Spleen (tissue), 11 donors: Measurements from ENCODE around the gene KATNA1. TPM values are rescaled to one million over a fixed set of nuclear protein-coding genes. Genes with fewer than 3 reads are reported as not detected.

ENCODE experiments used
- DNase-seq: peaks from one replicate; pipeline ENCODE4 v3.0.0-alpha.2; 2020
- H3K27ac ChIP-seq, 8 donors: fragments of 200-600 bp; sonication (generic) in 7 of 8; 1 replicate in 4 of 8; 2 replicates in 4 of 8; pipeline versions ENCODE4 v1.5.0 to v1.8.0; 2016 to 2021; ENCODE audit warnings: inconsistent platforms in 4 of 8, mild to moderate bottlenecking in 4 of 8, moderate library complexity in 1 of 8
- H3K27me3 ChIP-seq, 7 donors: fragments of 200-600 bp; sonication (generic) in 6 of 7; replicated peaks in 1 of 7; 1 replicate in 4 of 7; 2 replicates in 3 of 7; pipeline versions ENCODE4 v1.5.0 to v1.8.0; 2016 to 2021; ENCODE audit warnings: inconsistent platforms in 3 of 7, mild to moderate bottlenecking in 1 of 7
- H3K36me3 ChIP-seq, 6 donors: fragments of 200-600 bp; sonication (generic) in 5 of 6; 1 replicate in 4 of 6; 2 replicates in 2 of 6; pipeline versions ENCODE4 v1.5.0 to v1.8.0; 2016 to 2021; ENCODE audit warnings: inconsistent platforms in 2 of 6
- H3K4me1 ChIP-seq, 6 donors: fragments of 200-600 bp; sonication (generic) in 5 of 6; 1 replicate in 3 of 6; 2 replicates in 3 of 6; pipeline versions ENCODE4 v1.5.0 to v1.8.0; 2016 to 2021; ENCODE audit warnings: inconsistent platforms in 3 of 6
- H3K4me3 ChIP-seq, 8 donors: fragments of 200-600 bp; sonication (generic) in 7 of 8; 1 replicate in 4 of 8; 2 replicates in 4 of 8; pipeline versions ENCODE4 v1.5.0 to v1.8.0; 2016 to 2021; ENCODE audit warnings: inconsistent platforms in 4 of 8, mild to moderate bottlenecking in 4 of 8, moderate library complexity in 2 of 8
- H3K9me3 ChIP-seq, 8 donors: fragments of 200-600 bp; sonication (generic) in 7 of 8; 1 replicate in 4 of 8; 2 replicates in 4 of 8; pipeline versions ENCODE4 v1.5.0 to v1.8.0; 2016 to 2021; ENCODE audit warnings: inconsistent platforms in 4 of 8
- POLR2A ChIP-seq, 3 donors: fragments of 450-650 bp; IDR thresholded peaks; one replicate each; pipeline ENCODE4 v1.5.1; 2017; ENCODE audit warnings: antibody characterized with exemption in 3 of 3, mild to moderate bottlenecking in 1 of 3
- POLR2AphosphoS5 ChIP-seq, 3 donors: sonication (generic); formaldehyde crosslinking; IDR thresholded peaks; one replicate each; pipeline ENCODE4 v1.5.1; 2017; ENCODE audit warnings: antibody characterized with exemption in 3 of 3
- WGBS, 5 donors: extraction: QIAGEN DNeasy Blood & Tissue Kit in 3 of 5; methylation state at CpG; one replicate each; pipeline versions ENCODE4 v1.1.5 to v1.1.7; 2013 to 2018; 5-methylcytosine and 5-hydroxymethylcytosine counted together
- intact Hi-C: fragments of 100-400 bp; cut with DNase I; formaldehyde crosslinking; loops from one replicate; pipeline ENCODE4 v1.15.0; 2023; ENCODE audit warnings: low total_unique reads
- polyA plus RNA-seq, 3 donors: library from polyadenylated mRNA; stranded (reverse); fragments of 200-250 nt; gene quantifications; one replicate each; pipeline ENCODE4 v1.2.1, GENCODE V29; 2013
- total RNA-seq, 7 donors: library from RNA; depleted of rRNA in 3 of 7; stranded (reverse); fragments of >200 nt in 3 of 7; fragmentation: NEBNext Ultra II Directional in 4 of 7; extraction: Animal tissue kit (Norgen Biotek cat#: 25700) in 4 of 7; gene quantifications; one replicate each; pipeline versions ENCODE4 v1.1.0 to v1.2.1, GENCODE V29; 2016 to 2021
- TF ChIP-seq, protein P1 (sequence below), 11 experiments: fragments of 200-600 bp in 7 of 11; fragments of 450-650 bp in 4 of 11; sonication (generic) in 4 of 11; IDR thresholded peaks in 8 of 11; conservative IDR thresholded peaks in 3 of 11; 1 replicate in 7 of 11; 2 replicates in 4 of 11; pipeline versions ENCODE4 v1.4.0 to v1.8.0; 2016 to 2021; ENCODE audit warnings: antibody characterized with exemption in 11 of 11, inconsistent platforms in 4 of 11, mild to moderate bottlenecking in 1 of 11
- donor health status: healthy with polysubstance abuse.
- donor health status: DM: no; HTN: no; CAD: no; lungs with moderate emphysema.
- donor health status: DM: no; HTN: no; CAD: no.
- donor health status: Bipolar disorder and iron deficiency.
- donor health status: healthy.
- donor health status: DM: no; HTN: no; CAD: no.
- donor health status: DM: yes; HTN: yes; CAD: no.

The KATNA1 gene
- total and polyA plus RNA-seq, 10 donors, result 9.3 to 28.5 (median 15.7) TPM

DNA sequence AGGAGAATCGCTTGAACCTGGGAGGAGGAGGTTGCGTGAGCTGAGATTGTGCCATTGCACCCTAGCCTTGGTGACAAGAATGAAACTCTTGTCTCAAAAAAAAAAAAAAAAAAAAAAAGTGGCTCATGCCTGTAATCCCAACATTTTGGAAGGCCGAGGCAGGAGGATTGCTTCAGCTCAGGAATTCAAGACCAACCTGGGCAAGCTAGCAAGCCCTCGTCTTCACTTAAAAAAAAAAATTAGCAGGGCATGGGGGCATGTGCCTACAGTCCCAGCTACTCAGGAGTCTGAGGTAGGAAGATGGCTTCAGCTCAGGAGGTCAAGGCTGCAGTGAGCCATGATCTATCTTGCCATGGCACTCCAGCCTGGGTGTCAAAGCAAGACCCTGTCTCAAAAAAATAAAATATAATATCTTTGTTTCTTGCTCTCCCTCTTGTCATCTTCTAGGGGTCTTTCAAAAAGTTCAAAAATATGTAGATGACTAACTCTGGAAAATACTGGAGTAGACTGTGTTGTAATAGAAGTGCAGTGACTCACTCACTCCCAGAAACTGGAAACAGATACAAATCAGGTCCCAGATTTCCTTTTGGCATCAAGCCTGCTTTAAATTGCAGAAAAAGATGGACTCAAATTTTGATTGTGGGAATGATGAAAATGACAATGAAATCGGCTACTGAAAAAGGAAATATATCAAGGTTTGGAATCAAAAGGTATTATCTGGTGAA is 85.1 kb downstream of the KATNA1 start:
- H3K4me3 ChIP-seq, result no peak overlapping the region
- intact Hi-C loops, result loop anchor here (10.0 kb wide), 1 partner anchor 151 kb away; the partner anchor contains the start of gene LATS1
- H3K4me1 ChIP-seq, result peaks cover 9 to 31% (median 23%) of the 10 kb centered on the region in 6 donors
- no peak for TF ChIP-seq POLR2AphosphoS5 (IDR thresholded peaks at IDR 0.05)
- TF ChIP-seq, protein P1, sequence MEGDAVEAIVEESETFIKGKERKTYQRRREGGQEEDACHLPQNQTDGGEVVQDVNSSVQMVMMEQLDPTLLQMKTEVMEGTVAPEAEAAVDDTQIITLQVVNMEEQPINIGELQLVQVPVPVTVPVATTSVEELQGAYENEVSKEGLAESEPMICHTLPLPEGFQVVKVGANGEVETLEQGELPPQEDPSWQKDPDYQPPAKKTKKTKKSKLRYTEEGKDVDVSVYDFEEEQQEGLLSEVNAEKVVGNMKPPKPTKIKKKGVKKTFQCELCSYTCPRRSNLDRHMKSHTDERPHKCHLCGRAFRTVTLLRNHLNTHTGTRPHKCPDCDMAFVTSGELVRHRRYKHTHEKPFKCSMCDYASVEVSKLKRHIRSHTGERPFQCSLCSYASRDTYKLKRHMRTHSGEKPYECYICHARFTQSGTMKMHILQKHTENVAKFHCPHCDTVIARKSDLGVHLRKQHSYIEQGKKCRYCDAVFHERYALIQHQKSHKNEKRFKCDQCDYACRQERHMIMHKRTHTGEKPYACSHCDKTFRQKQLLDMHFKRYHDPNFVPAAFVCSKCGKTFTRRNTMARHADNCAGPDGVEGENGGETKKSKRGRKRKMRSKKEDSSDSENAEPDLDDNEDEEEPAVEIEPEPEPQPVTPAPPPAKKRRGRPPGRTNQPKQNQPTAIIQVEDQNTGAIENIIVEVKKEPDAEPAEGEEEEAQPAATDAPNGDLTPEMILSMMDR (IDR thresholded peaks at IDR 0.05 in 8 of 11, conservative IDR thresholded peaks at IDR 0.05 in 3 of 11), result no peak
- no peak for TF ChIP-seq POLR2A (IDR thresholded peaks at IDR 0.05)
- H3K36me3 ChIP-seq, result no peaks in the 10 kb centered on the region
- DNase-seq, result no peak
- whole genome bisulfite sequencing, 5 donors, result 84 to 93% (median 90%) methylated on average over 5 of the region's 5 CpGs
- H3K9me3 ChIP-seq, result no peaks in the 10 kb centered on the region
- H3K27ac ChIP-seq, result no peak overlapping the region
- no peaks in the 10 kb centered on the region for H3K27me3 ChIP-seq

DNA sequence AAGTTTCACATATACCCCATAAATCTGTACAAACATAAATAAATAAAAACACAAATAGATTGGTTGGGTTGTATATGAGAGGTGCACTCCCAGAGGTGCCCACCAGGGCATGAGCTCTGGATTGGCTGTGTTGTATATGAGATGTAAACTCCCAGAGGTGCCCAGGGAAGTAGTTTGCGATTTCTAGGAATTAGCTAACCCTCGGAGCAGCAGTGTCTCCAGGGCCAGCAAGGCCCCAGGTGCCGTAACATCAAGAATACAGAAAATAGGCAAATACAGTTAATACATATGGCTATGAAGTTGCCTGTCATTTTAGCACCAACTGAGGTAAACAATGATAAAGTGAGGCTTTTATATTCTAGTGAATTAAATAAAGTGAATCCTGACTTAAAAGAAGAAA is 87.8 kb downstream of the KATNA1 start:
- intact Hi-C loops, result loop anchor here (10.0 kb wide), 1 partner anchor 154 kb away; the partner anchor contains the start of gene LATS1
- 49 to 73% (median 69%) methylated on average over 3 of the region's 3 CpGs for WGBS, 5 donors

DNA sequence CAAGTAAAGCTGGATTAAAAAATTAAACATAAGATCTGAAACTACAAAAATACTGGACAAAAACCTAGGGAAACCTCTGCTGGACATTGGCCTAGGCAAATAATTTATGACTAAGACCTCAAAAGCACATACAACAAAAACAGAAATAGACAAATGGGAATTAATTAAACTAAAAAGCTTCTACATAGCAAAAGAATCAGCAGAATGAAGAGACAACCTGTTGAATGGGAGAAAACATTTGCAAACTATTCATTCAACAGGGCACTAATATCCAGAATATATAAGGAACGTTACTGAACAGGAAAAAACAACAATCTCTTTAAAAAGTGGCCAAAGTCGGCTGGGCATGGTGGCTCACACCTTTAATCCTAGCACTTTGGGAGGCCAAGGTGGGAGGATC is 89.1 kb downstream of the KATNA1 start:
- Histone ChIP-seq H3K27me3 (peaks cover 0 to 8% (median 0%) of the 10 kb centered on the region in 7 donors), H3K27ac (no peak overlapping the region), H3K4me3 (no peak overlapping the region), H3K4me1 (peaks cover 0 to 2% (median 0%) of the 10 kb centered on the region in 6 donors), H3K9me3 (no peaks in the 10 kb centered on the region), H3K36me3 (no peaks in the 10 kb centered on the region)
- intact Hi-C loops, result no loop called here
- WGBS, 5 donors, result 45 to 92% (median 75%) methylated on average over 2 of the region's 2 CpGs
- TF ChIP-seq, protein P1 (IDR thresholded peaks at IDR 0.05 in 8 of 11, conservative IDR thresholded peaks at IDR 0.05 in 3 of 11), result no peak
- TF ChIP-seq POLR2A (IDR thresholded peaks at IDR 0.05), result no peak
- no peak for TF ChIP-seq POLR2AphosphoS5 (IDR thresholded peaks at IDR 0.05)
- no peak for DNase-seq

More for the DNA sequence above, 87.8 kb downstream of the KATNA1 start:
- Histone ChIP-seq H3K27me3 (no peaks in the 10 kb centered on the region), H3K4me1 (peaks cover 0 to 16% (median 7%) of the 10 kb centered on the region in 6 donors), H3K36me3 (no peaks in the 10 kb centered on the region), H3K9me3 (no peaks in the 10 kb centered on the region), H3K27ac (no peak overlapping the region), H3K4me3 (no peak overlapping the region)
- TF ChIP-seq POLR2A (IDR thresholded peaks at IDR 0.05), result no peak
- no peak for TF ChIP-seq POLR2AphosphoS5 (IDR thresholded peaks at IDR 0.05)
- TF ChIP-seq, protein P1 (IDR thresholded peaks at IDR 0.05 in 8 of 11, conservative IDR thresholded peaks at IDR 0.05 in 3 of 11), result peak in 7 of 11 experiments; percentile 9 to 53 (median 43)
- no peak for DNase-seq

DNA sequence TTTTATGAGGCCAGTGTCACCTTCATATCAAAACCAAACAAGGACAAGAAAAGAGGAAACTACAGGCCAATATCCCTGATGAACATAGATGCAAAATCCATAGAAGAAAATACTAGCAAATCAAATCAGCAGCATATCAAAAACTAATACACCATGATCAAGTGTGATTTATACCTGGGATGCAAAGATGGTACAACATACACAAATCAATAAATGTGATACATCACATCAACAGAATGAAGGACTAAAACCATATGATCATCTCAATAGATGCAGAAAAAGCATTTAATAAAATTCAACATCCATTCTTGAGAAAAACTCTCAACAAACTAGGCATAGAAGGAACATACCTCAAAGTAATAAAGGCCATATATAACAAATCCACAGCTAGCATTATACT is 90.5 kb downstream of the KATNA1 start:
- DNase-seq, result no peak
- no peak overlapping the region for H3K4me3 ChIP-seq
- intact Hi-C loops, result no loop called here
- H3K36me3 ChIP-seq, result no peaks in the 10 kb centered on the region
- TF ChIP-seq POLR2AphosphoS5 (IDR thresholded peaks at IDR 0.05), result no peak
- TF ChIP-seq POLR2A (IDR thresholded peaks at IDR 0.05), result no peak
- TF ChIP-seq, protein P1 (IDR thresholded peaks at IDR 0.05 in 8 of 11, conservative IDR thresholded peaks at IDR 0.05 in 3 of 11), result no peak
- no peaks in the 10 kb centered on the region for H3K9me3 ChIP-seq
- H3K27me3 ChIP-seq, result peaks cover 0 to 20% (median 0%) of the 10 kb centered on the region in 7 donors
- no peak overlapping the region for H3K27ac ChIP-seq
- no peaks in the 10 kb centered on the region for H3K4me1 ChIP-seq
